Measurements from ENCODE around the gene TCTA.

Gene TCTA

GRCh38 chr3:49410846-49411534 is 1.2 kb upstream of the TCTA start:
- no peak for DNase-seq (ENCODE audit: low read depth)

GRCh38 chr3:49411535-49411967 is 672 bp upstream of the TCTA start:
- peak; percentile 23 for DNase-seq (ENCODE audit: low read depth)

GRCh38 chr3:49412632-49413337 is 562 bp downstream of the TCTA start:
- no peak for DNase-seq (ENCODE audit: low read depth)

GRCh38 chr3:49413338-49413734 is 1.1 kb downstream of the TCTA start:
- no peak for DNase-seq (ENCODE audit: low read depth)

GRCh38 chr3:49414753-49415152 is 2.5 kb downstream of the TCTA start:
- no peak for DNase-seq (ENCODE audit: low read depth)

- peak; percentile 18 for DNase-seq (ENCODE audit: low read depth)
Observed at GRCh38 chr3:49415931-49416601, 3.8 kb downstream of the TCTA start.

GRCh38 chr3:49416867-49417266 is 4.6 kb downstream of the TCTA start:
- DNase-seq (ENCODE audit: low read depth): no peak

GRCh38 chr3:49417516-49418120 is 5.4 kb downstream of the TCTA start:
- DNase-seq (ENCODE audit: low read depth): no peak

- DNase-seq (ENCODE audit: low read depth): no peak
Observed at GRCh38 chr3:49421890-49422378, 9.7 kb downstream of the TCTA start.

- DNase-seq (ENCODE audit: low read depth): no peak
Observed at GRCh38 chr3:49422379-49423248, 10.4 kb downstream of the TCTA start, which contains the start of gene AMT. Gene AMT (minus strand): TSS chr3:49422473. CDS start chr3:49422450, 23 bp downstream.

GRCh38 chr3:49424816-49425215 is 12.6 kb downstream of the TCTA start:
- DNase-seq (ENCODE audit: low read depth): no peak

GRCh38 chr3:49427586-49427985 is 15.4 kb downstream of the TCTA start:
- no peak for DNase-seq (ENCODE audit: low read depth)

- no peak for DNase-seq (ENCODE audit: low read depth)
Observed at GRCh38 chr3:49428752-49429080, 16.5 kb downstream of the TCTA start.

- no peak for DNase-seq (ENCODE audit: low read depth)
Observed at GRCh38 chr3:49434731-49435130, 22.5 kb downstream of the TCTA start.

GRCh38 chr3:49445391-49445790 is 33.2 kb downstream of the TCTA start:
- no peak for DNase-seq (ENCODE audit: low read depth)

GRCh38 chr3:49453621-49454020 is 41.4 kb downstream of the TCTA start:
- DNase-seq (ENCODE audit: low read depth): no peak

- DNase-seq (ENCODE audit: low read depth): no peak
Observed at GRCh38 chr3:49454458-49454857, 42.2 kb downstream of the TCTA start.

- no peak for DNase-seq (ENCODE audit: low read depth)
Observed at GRCh38 chr3:49454898-49455681, 42.9 kb downstream of the TCTA start.

- no peak for DNase-seq (ENCODE audit: low read depth)
Observed at GRCh38 chr3:49456466-49456865, 44.2 kb downstream of the TCTA start.

GRCh38 chr3:49460188-49460890 is 48.1 kb downstream of the TCTA start:
- DNase-seq (ENCODE audit: low read depth): no peak
